Keratinocyte (primary cell): ENCODE results near the gene KRTAP4-16. TPM values are rescaled to one million over a fixed set of nuclear protein-coding genes. Genes with fewer than 3 reads are reported as not detected.

Experiments
- DNase-seq: peaks from one replicate; pipeline ENCODE4 v3.0.0-alpha.2; 2011; ENCODE audit warnings: low read depth, missing footprints, low spot score
- FAIRE-seq: peaks from 2 replicates; lab custom pipeline; 2011; peaks lifted over from hg19 to GRCh38; lab: Jason Lieb, UNC
- H2AFZ ChIP-seq: 2 replicates; pipeline ENCODE4 v1.6.0; 2012; ENCODE audit warnings: low read length, control low read depth, inconsistent platforms; ENCODE audit not compliant: control insufficient read depth
- H3K27ac ChIP-seq: 2 replicates; pipeline ENCODE4 v1.5.1; 2011; ENCODE audit warnings: low read length; ENCODE audit not compliant: control insufficient read depth, insufficient read depth
- H3K27me3 ChIP-seq: 3 replicates; pipeline ENCODE4 v1.6.0; 2011; ENCODE audit warnings: low read length; ENCODE audit not compliant: control insufficient read depth, insufficient read depth; ENCODE audit errors: extremely low read depth
- H3K36me3 ChIP-seq, 2 experiments: 2 replicates in 1 of 2; 3 replicates in 1 of 2; pipeline ENCODE4 v1.5.1; 2011; ENCODE audit warnings: low read length in 2 of 2, mild to moderate bottlenecking in 1 of 2; ENCODE audit not compliant: control insufficient read depth in 2 of 2, insufficient read depth in 2 of 2; ENCODE audit errors: extremely low read depth in 1 of 2
- H3K4me1 ChIP-seq: 3 replicates; pipeline ENCODE4 v1.5.1; 2011; ENCODE audit warnings: low read length; ENCODE audit not compliant: control insufficient read depth, insufficient read depth; ENCODE audit errors: extremely low read depth
- H3K4me2 ChIP-seq: 3 replicates; pipeline ENCODE4 v1.6.0; 2011; ENCODE audit warnings: low read depth, low read length; ENCODE audit not compliant: control insufficient read depth, insufficient read depth; ENCODE audit errors: extremely low read depth
- H3K4me3 ChIP-seq, 3 experiments: fragments of 200-600 bp in 1 of 3; sonication (generic) in 1 of 3; 2 replicates in 2 of 3; 3 replicates in 1 of 3; pipeline ENCODE4 v1.5.1; 2011 to 2016; ENCODE audit warnings: low read length in 3 of 3, mild to moderate bottlenecking in 3 of 3, control low read depth in 2 of 3, inconsistent platforms in 1 of 3, low read depth in 1 of 3, mixed read lengths in 1 of 3, mixed run types in 1 of 3, moderate library complexity in 1 of 3; ENCODE audit not compliant: control insufficient read depth in 2 of 3, insufficient read depth in 2 of 3; ENCODE audit errors: extremely low read depth in 1 of 3
- H3K79me2 ChIP-seq: 2 replicates; pipeline ENCODE4 v1.6.0; 2012; ENCODE audit warnings: low read length; ENCODE audit not compliant: control insufficient read depth, insufficient read depth
- H3K9ac ChIP-seq: 3 replicates; pipeline ENCODE4 v1.6.0; 2011; ENCODE audit warnings: low read length; ENCODE audit not compliant: control insufficient read depth, insufficient read depth; ENCODE audit errors: extremely low read depth
- H3K9me1 ChIP-seq: 3 replicates; pipeline ENCODE4 v1.6.0; 2011; ENCODE audit warnings: low read length; ENCODE audit not compliant: control insufficient read depth, insufficient read depth; ENCODE audit errors: extremely low read depth
- H3K9me3 ChIP-seq: 2 replicates; pipeline ENCODE4 v1.5.1; 2012; ENCODE audit warnings: low read depth, low read length; ENCODE audit not compliant: control insufficient read depth
- H4K20me1 ChIP-seq: 3 replicates; pipeline ENCODE4 v1.6.0; 2011; ENCODE audit warnings: low read length; ENCODE audit not compliant: control insufficient read depth, insufficient read depth; ENCODE audit errors: extremely low read depth
- CTCF ChIP-seq, 3 experiments: IDR thresholded peaks in 1 of 3; conservative IDR thresholded peaks in 1 of 3; optimal IDR thresholded peaks in 1 of 3; 2 replicates in 2 of 3; 3 replicates in 1 of 3; pipeline versions ENCODE3 to v1.5.1; 2011; ENCODE audit warnings: low read length in 3 of 3, mild to moderate bottlenecking in 3 of 3, moderate library complexity in 2 of 3, control low read depth in 1 of 3, inconsistent platforms in 1 of 3; ENCODE audit not compliant: insufficient read depth in 2 of 3; ENCODE audit errors: extremely low read depth in 1 of 3
- EZH2 ChIP-seq: IDR thresholded peaks from one replicate; pipeline ENCODE4 v1.6.1; 2012; ENCODE audit warnings: inconsistent platforms, mild to moderate bottlenecking, low read length, moderate library complexity
- dilution Hi-C: fragments of 300-500 bp; cut with MboI; formaldehyde crosslinking; loops from one replicate; pipeline ENCODE4 v1.7.0; 2020; ENCODE audit warnings: low sequenced_read_pairs; ENCODE audit not compliant: extremely low pct_ligation_motif_present
- polyA plus RNA-seq, 5 experiments: library from polyadenylated mRNA; depleted of rRNA in 3 of 5; stranded (reverse) in 3 of 5; stranded (forward) in 1 of 5; unstranded in 1 of 5; fragments of >200 nt; gene quantifications; 1 replicate in 1 of 5; 2 replicates in 3 of 5; 3 replicates in 1 of 5; pipeline versions ENCODE4 v1.2.1 to v1.2.3, GENCODE V29; 2011 to 2012; ENCODE audit warnings: missing spikeins in 2 of 5, low read depth in 1 of 5, low replicate concordance in 1 of 5

KRTAP4-16 gene
- polyA plus RNA-seq, 1 donor (not counting 4 experiments of a cell fraction or from before 2014, with no cell fraction given) = not detected

GRCh38 chr17:41069031-41069430 is 33.0 kb downstream of the KRTAP4-16 start:
- Histone ChIP-seq H3K4me2 (no peak overlapping the region), H3K4me1 (peaks cover 14% of the 10 kb centered on the region), H3K4me3 (no peak overlapping the region), H2AFZ (no peak overlapping the region), H3K9me3 (no peaks in the 10 kb centered on the region), H4K20me1 (no peaks in the 10 kb centered on the region), H3K9me1 (no peaks in the 10 kb centered on the region), H3K79me2 (no peaks in the 10 kb centered on the region), H3K9ac (no peak overlapping the region), H3K27ac (no peak overlapping the region), H3K36me3 (no peaks in the 10 kb centered on the region), H3K27me3 (no peaks in the 10 kb centered on the region)
- FAIRE-seq (no peak), DNase-seq (no peak)
- TF ChIP-seq EZH2 (no peak), CTCF (optimal IDR thresholded peaks at IDR 0.05 in 1 of 3, IDR thresholded peaks at IDR 0.05 in 1 of 3, conservative IDR thresholded peaks at IDR 0.05 in 1 of 3; ENCODE audit: extremely low read depth in 1 of 3, insufficient read depth in 2 of 3, low read length in 3 of 3) (no peak)
- dilution Hi-C loops = no loop called here

GRCh38 chr17:41067281-41067680 is 34.7 kb downstream of the KRTAP4-16 start:
- Histone ChIP-seq H3K36me3 (no peaks in the 10 kb centered on the region), H3K9me3 (no peaks in the 10 kb centered on the region)
- peak; percentile 51 for FAIRE-seq

More at GRCh38 chr17:41067281-41067680, 34.7 kb downstream of the KRTAP4-16 start:
- Histone ChIP-seq H3K4me1 (peaks cover 18% of the 10 kb centered on the region), H3K4me2 (no peak overlapping the region), H3K9me1 (no peaks in the 10 kb centered on the region), H3K79me2 (no peaks in the 10 kb centered on the region), H3K9ac (no peak overlapping the region), H3K27ac (no peak overlapping the region), H3K27me3 (no peaks in the 10 kb centered on the region), H4K20me1 (no peaks in the 10 kb centered on the region), H2AFZ (no peak overlapping the region), H3K4me3 (no peak overlapping the region)
- no peak for TF ChIP-seq EZH2
- no peak for TF ChIP-seq CTCF (optimal IDR thresholded peaks at IDR 0.05 in 1 of 3, IDR thresholded peaks at IDR 0.05 in 1 of 3, conservative IDR thresholded peaks at IDR 0.05 in 1 of 3; ENCODE audit: extremely low read depth in 1 of 3, insufficient read depth in 2 of 3, low read length in 3 of 3)
- dilution Hi-C loops = no loop called here
- no peak for DNase-seq
